ENCODE measurements around the gene EEFSEC.

EEFSEC gene

GRCh38 chr3:128418900-128419299 is 265.6 kb downstream of the EEFSEC start:
- DNase-seq = no peak

GRCh38 chr3:128419311-128419710 is 266.0 kb downstream of the EEFSEC start:
- no peak for DNase-seq

- DNase-seq = no peak
Measured at GRCh38 chr3:128420289-128420688, 267.0 kb downstream of the EEFSEC start.

GRCh38 chr3:128420720-128421438 is 267.6 kb downstream of the EEFSEC start:
- DNase-seq = no peak

GRCh38 chr3:128421439-128421836 is 268.2 kb downstream of the EEFSEC start:
- DNase-seq = no peak

GRCh38 chr3:128421966-128422365 is 268.7 kb downstream of the EEFSEC start:
- no peak for DNase-seq

GRCh38 chr3:128422762-128423524 is 269.7 kb downstream of the EEFSEC start:
- no peak for DNase-seq

GRCh38 chr3:128423525-128424147 is 270.4 kb downstream of the EEFSEC start:
- DNase-seq = no peak

- DNase-seq = no peak
Measured at GRCh38 chr3:128424508-128425069, 271.3 kb downstream of the EEFSEC start.

- DNase-seq = no peak
Measured at GRCh38 chr3:128425142-128425845, 272.0 kb downstream of the EEFSEC start.

GRCh38 chr3:128425846-128426127 is 272.5 kb downstream of the EEFSEC start:
- no peak for DNase-seq

GRCh38 chr3:128426128-128426921 is 273.0 kb downstream of the EEFSEC start:
- DNase-seq = peak; percentile 53

- DNase-seq = no peak
Measured at GRCh38 chr3:128427175-128427857, 274.0 kb downstream of the EEFSEC start.

GRCh38 chr3:128427872-128428822 is 274.9 kb downstream of the EEFSEC start:
- DNase-seq = no peak

GRCh38 chr3:128429275-128429674 is 276.0 kb downstream of the EEFSEC start:
- no peak for DNase-seq

GRCh38 chr3:128429751-128430150 is 276.5 kb downstream of the EEFSEC start:
- no peak for DNase-seq

- no peak for DNase-seq
Measured at GRCh38 chr3:128430301-128430700, 277.0 kb downstream of the EEFSEC start.

- DNase-seq = no peak
Measured at GRCh38 chr3:128430731-128431130, 277.4 kb downstream of the EEFSEC start.

GRCh38 chr3:128431803-128432300 is 278.6 kb downstream of the EEFSEC start:
- DNase-seq = no peak

- DNase-seq = no peak
Measured at GRCh38 chr3:128432301-128432970, 279.2 kb downstream of the EEFSEC start.

Data from T-helper 9 cell (primary cell).